Skin of body (tissue), 2 donors: ENCODE data around the gene IQCK. TPM values are rescaled to one million over a fixed set of nuclear protein-coding genes. Genes with fewer than 3 reads are reported as not detected.

Experiments
- DNase-seq: peaks from one replicate; lab custom pipeline; 2025; lab: John Stamatoyannopoulos, UW
- total RNA-seq: library from RNA; depleted of rRNA; stranded (reverse); fragments of >200 nt; gene quantifications from one replicate; pipeline ENCODE4 v1.2.3, GENCODE V29; 2014

IQCK gene
- total RNA-seq, 1 donor from 2014 or later = 11.4 TPM

- DNase-seq = no peak
Measured at GRCh38 chr16:19858340-19859018, 140.4 kb downstream of the IQCK start.

- DNase-seq = no peak
Measured at GRCh38 chr16:19859166-19859565, 141.1 kb downstream of the IQCK start.

- no peak for DNase-seq
Measured at GRCh38 chr16:19859603-19860002, 141.5 kb downstream of the IQCK start.

- no peak for DNase-seq
Measured at GRCh38 chr16:19860166-19861041, 142.3 kb downstream of the IQCK start.

- DNase-seq = no peak
Measured at GRCh38 chr16:19861133-19861532, 143.1 kb downstream of the IQCK start.

- no peak for DNase-seq
Measured at GRCh38 chr16:19861811-19862327, 143.8 kb downstream of the IQCK start.

- no peak for DNase-seq
Measured at GRCh38 chr16:19863990-19864389, 145.9 kb downstream of the IQCK start.

GRCh38 chr16:19864566-19864965 lies 146.5 kb downstream of the IQCK start:
- DNase-seq = no peak

- no peak for DNase-seq
Measured at GRCh38 chr16:19868421-19868820, 150.3 kb downstream of the IQCK start.

- DNase-seq = no peak
Measured at GRCh38 chr16:19871721-19872120, 153.7 kb downstream of the IQCK start.

- no peak for DNase-seq
Measured at GRCh38 chr16:19872179-19872863, 154.2 kb downstream of the IQCK start.

GRCh38 chr16:19872935-19873334 lies 154.9 kb downstream of the IQCK start:
- no peak for DNase-seq

- no peak for DNase-seq
Measured at GRCh38 chr16:19874026-19874425, 156.0 kb downstream of the IQCK start.

- DNase-seq = no peak
Measured at GRCh38 chr16:19874851-19875546, 156.9 kb downstream of the IQCK start.

- DNase-seq = no peak
Measured at GRCh38 chr16:19875900-19876299, 157.8 kb downstream of the IQCK start.

- DNase-seq = no peak
Measured at GRCh38 chr16:19876501-19877059, 158.5 kb downstream of the IQCK start.

GRCh38 chr16:19878757-19879156 lies 160.7 kb downstream of the IQCK start:
- DNase-seq = no peak

GRCh38 chr16:19879241-19879792 lies 161.2 kb downstream of the IQCK start:
- DNase-seq = no peak

GRCh38 chr16:19881028-19881427 lies 163.0 kb downstream of the IQCK start:
- no peak for DNase-seq

GRCh38 chr16:19881783-19882182 lies 163.7 kb downstream of the IQCK start:
- no peak for DNase-seq

- no peak for DNase-seq
Measured at GRCh38 chr16:19882186-19882585, 164.1 kb downstream of the IQCK start.
